GM12878 (cell line): ENCODE results near the gene DPP6. TPM values are rescaled to one million over a fixed set of nuclear protein-coding genes. Genes with fewer than 3 reads are reported as not detected.

Experiments
- ATF7 ChIP-seq: fragments of 450-650 bp; IDR thresholded peaks from 2 replicates; pipeline ENCODE4 v1.6.1; 2016; ENCODE audit warnings: low read depth, mild to moderate bottlenecking
- BRCA1 ChIP-seq: IDR thresholded peaks from 2 replicates; pipeline ENCODE4 v1.6.1; 2011; ENCODE audit warnings: low read depth, low read length, improper control_type of control experiment
- CEBPZ ChIP-seq: fragments of 150-350 bp; IDR thresholded peaks from 2 replicates; pipeline ENCODE4 v1.6.1; 2016; ENCODE audit warnings: low read depth, low read length
- EED ChIP-seq: sonication (generic); IDR thresholded peaks from 2 replicates; pipeline ENCODE4 v1.6.1; 2016; ENCODE audit warnings: antibody characterized with exemption, low read depth
- EP300 ChIP-seq, 2 experiments: fragments of 150-350 bp in 1 of 2; IDR thresholded peaks; 2 replicates each; pipeline ENCODE4 v1.6.1; 2011 to 2012; ENCODE audit warnings: low read depth in 2 of 2, low read length in 2 of 2, borderline replicate concordance in 1 of 2, improper control_type of control experiment in 1 of 2, inconsistent platforms in 1 of 2; ENCODE audit not compliant: control insufficient read depth in 1 of 2
- EZH2 ChIP-seq: IDR thresholded peaks from 2 replicates; pipeline ENCODE4 v1.6.1; 2012; ENCODE audit warnings: low read depth, mild to moderate bottlenecking, control low read depth, inconsistent platforms, low read length, borderline replicate concordance; ENCODE audit not compliant: control insufficient read depth
- FOXK2 ChIP-seq: fragments of 450-650 bp; IDR thresholded peaks from 2 replicates; pipeline ENCODE4 v1.6.1; 2017; ENCODE audit warnings: mild to moderate bottlenecking, moderate library complexity
- MTA2 ChIP-seq: fragments of 450-650 bp; IDR thresholded peaks from 2 replicates; pipeline ENCODE4 v1.6.1; 2016; ENCODE audit warnings: low read depth, mild to moderate bottlenecking, moderate library complexity
- MTA3 ChIP-seq: IDR thresholded peaks from 2 replicates; pipeline ENCODE4 v1.6.1; 2012; ENCODE audit warnings: low read length, inconsistent platforms, borderline replicate concordance
- NFXL1 ChIP-seq: fragments of 450-650 bp; IDR thresholded peaks from 2 replicates; pipeline ENCODE4 v1.6.1; 2017; ENCODE audit warnings: antibody characterized with exemption, mild to moderate bottlenecking, borderline replicate concordance
- PAX5 ChIP-seq: IDR thresholded peaks from 2 replicates; pipeline ENCODE4 v1.6.1; 2011; ENCODE audit warnings: low read depth, low read length, borderline replicate concordance
- PBX3 ChIP-seq: IDR thresholded peaks from 2 replicates; pipeline ENCODE4 v1.6.1; 2011; ENCODE audit warnings: mild to moderate bottlenecking, low read depth, low read length, moderate library complexity; ENCODE audit not compliant: insufficient replicate concordance
- POLR2AphosphoS2 ChIP-seq: IDR thresholded peaks from 2 replicates; pipeline ENCODE4 v1.6.1; 2011; ENCODE audit warnings: low read depth, mild to moderate bottlenecking, low read length, improper control_type of control experiment, moderate library complexity
- RELA ChIP-seq: fragments of 450-650 bp; IDR thresholded peaks from 2 replicates; pipeline ENCODE4 v1.8.0; 2014; ENCODE audit warnings: borderline replicate concordance; ENCODE audit not compliant: partially characterized antibody
- SMAD1 ChIP-seq: fragments of 450-650 bp; IDR thresholded peaks from 2 replicates; pipeline ENCODE4 v1.6.1; 2018; ENCODE audit warnings: mild to moderate bottlenecking, low read depth; ENCODE audit not compliant: partially characterized antibody
- SPI1 ChIP-seq: IDR thresholded peaks from 2 replicates; pipeline ENCODE4 v1.6.1; 2011; ENCODE audit warnings: low read depth, mild to moderate bottlenecking, low read length, moderate library complexity, borderline replicate concordance; ENCODE audit not compliant: insufficient read depth
- SREBF1 ChIP-seq: IDR thresholded peaks from 2 replicates; pipeline ENCODE4 v1.6.1; 2012; ENCODE audit warnings: mild to moderate bottlenecking, low read length
- STAT1 ChIP-seq: fragments of 450-650 bp; conservative IDR thresholded peaks from 2 replicates; pipeline ENCODE4 v1.6.1; 2014; ENCODE audit warnings: antibody characterized with exemption, mild to moderate bottlenecking
- SUZ12 ChIP-seq: fragments of 200-600 bp; sonication (generic); IDR thresholded peaks from one replicate; pipeline ENCODE4 v1.6.1; 2018; ENCODE audit warnings: antibody characterized with exemption, mild to moderate bottlenecking; ENCODE audit not compliant: unreplicated experiment
- YBX1 ChIP-seq: fragments of 450-650 bp; IDR thresholded peaks from 2 replicates; pipeline ENCODE4 v1.6.1; 2016; ENCODE audit warnings: antibody characterized with exemption
- ZNF274 ChIP-seq: IDR thresholded peaks from one replicate; pipeline ENCODE4 v1.8.0; 2011; ENCODE audit not compliant: insufficient read length, insufficient read depth
- polyA plus RNA-seq, 11 experiments: library from polyadenylated mRNA; depleted of rRNA in 4 of 11; unstranded in 6 of 11; stranded (reverse) in 5 of 11; fragments of >200 nt; fragmentation: Nextera tagmentation in 4 of 11; fragmentation: Illumina TruSeq in 1 of 11; extraction: Ambion mirVana in 4 of 11; extraction: Trizol in 1 of 11; gene quantifications; 1 replicate in 1 of 11; 2 replicates in 10 of 11; pipeline versions ENCODE4 v1.2.1 to v1.2.3, GENCODE V29; 2011 to 2016; ENCODE audit warnings: inconsistent platforms in 2 of 11, missing spikeins in 2 of 11, low read depth in 1 of 11
- total RNA-seq, 4 experiments: library from RNA; depleted of rRNA in 3 of 4; stranded (reverse); fragments of >200 nt in 3 of 4; fragmentation: Illumina TruSeq in 1 of 4; extraction: Trizol in 1 of 4; gene quantifications; 2 replicates each; pipeline versions ENCODE4 v1.2.1 to v1.2.3, GENCODE V29; 2013 to 2021
- TF ChIP-seq, protein P1 (sequence below): IDR thresholded peaks from 2 replicates; pipeline ENCODE4 v1.6.1; 2011; ENCODE audit warnings: borderline replicate concordance, low read depth, mild to moderate bottlenecking, moderate library complexity, mixed read lengths, low read length; ENCODE audit not compliant: insufficient read depth; ENCODE audit errors: extremely low read length

The DPP6 gene
- total and polyA plus RNA-seq, 10 of the 15 experiments (the other 5 are each of a cell fraction or from before 2014, with no cell fraction given), result not detected

- no peak for TF ChIP-seq PAX5
- no peak for TF ChIP-seq STAT1
- TF ChIP-seq ATF7, result peak; percentile 60; the same call in 1 of the 2 replicates
- no peak for TF ChIP-seq SREBF1
- TF ChIP-seq EED, result no peak
- no peak for TF ChIP-seq BRCA1
- no peak for TF ChIP-seq FOXK2
- no peak for TF ChIP-seq YBX1
- no peak for TF ChIP-seq PBX3
- TF ChIP-seq RELA, result no peak
- no peak for TF ChIP-seq POLR2AphosphoS2
- no peak for TF ChIP-seq ZNF274
- TF ChIP-seq, protein P1, sequence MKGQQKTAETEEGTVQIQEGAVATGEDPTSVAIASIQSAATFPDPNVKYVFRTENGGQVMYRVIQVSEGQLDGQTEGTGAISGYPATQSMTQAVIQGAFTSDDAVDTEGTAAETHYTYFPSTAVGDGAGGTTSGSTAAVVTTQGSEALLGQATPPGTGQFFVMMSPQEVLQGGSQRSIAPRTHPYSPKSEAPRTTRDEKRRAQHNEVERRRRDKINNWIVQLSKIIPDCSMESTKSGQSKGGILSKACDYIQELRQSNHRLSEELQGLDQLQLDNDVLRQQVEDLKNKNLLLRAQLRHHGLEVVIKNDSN, result no peak
- TF ChIP-seq NFXL1, result no peak
- no peak for TF ChIP-seq CEBPZ
- TF ChIP-seq MTA2, result peak; percentile 92
- no peak for TF ChIP-seq SMAD1
- peak; percentile 65 for TF ChIP-seq SPI1
- TF ChIP-seq MTA3, result no peak
- TF ChIP-seq EP300 (IDR thresholded peaks at IDR 0.05; ENCODE audit: borderline replicate concordance in 1 of 2, control insufficient read depth in 1 of 2, low read depth in 2 of 2, low read length in 2 of 2), result peak; percentile 77 to 93
- TF ChIP-seq EZH2, result no peak
- TF ChIP-seq SUZ12, result no peak
These were observed 785.4 kb downstream of the DPP6 start (continued) for GRCh38 chr7:154837622-154838021.
